Left renal pelvis (tissue), 4 donors: ENCODE data around the gene ALOXE3. TPM values are rescaled to one million over a fixed set of nuclear protein-coding genes. Genes with fewer than 3 reads are reported as not detected.
"Not testable (repeated sequence)": the region's sequence is repeated elsewhere in the genome, so short reads cannot be mapped to it uniquely, and the experiment has no call there.

Experiments used
- DNase-seq, 4 donors: peaks; one replicate each; pipeline ENCODE4 v3.0.0-alpha.2; 2013; ENCODE audit warnings: low read depth in 4 of 4, low spot score in 3 of 4
- polyA plus RNA-seq, 4 donors: library from polyadenylated mRNA; unstranded; fragments of 120-200 nt; gene quantifications; one replicate each; pipeline ENCODE4 v1.2.1, GENCODE V29; 2013; ENCODE audit not compliant: insufficient read length in 4 of 4

Gene ALOXE3
- polyA plus RNA-seq, 4 donors: 0.24 TPM; not detected in 3

DNA sequence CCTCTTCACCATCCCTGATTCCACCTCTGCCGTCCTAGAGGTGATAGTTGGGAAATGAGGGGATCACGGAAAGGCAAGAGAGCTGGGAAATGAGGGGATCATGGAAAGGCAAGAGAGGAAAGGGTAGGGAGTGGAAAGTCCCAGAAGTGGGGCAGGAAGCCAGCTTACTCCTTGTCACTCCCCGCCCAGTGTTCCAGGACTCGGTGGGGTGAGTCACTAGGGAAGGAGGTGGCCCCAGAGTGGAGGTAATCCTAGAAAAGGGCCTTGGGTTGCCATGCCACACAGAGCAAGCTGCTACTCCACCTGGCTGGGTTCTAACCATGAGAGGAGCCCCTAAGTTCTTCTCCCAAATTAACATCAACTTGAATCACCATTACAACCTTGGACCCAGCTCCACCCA, 14.8 kb downstream of the ALOXE3 start:
- no peak for DNase-seq

DNA sequence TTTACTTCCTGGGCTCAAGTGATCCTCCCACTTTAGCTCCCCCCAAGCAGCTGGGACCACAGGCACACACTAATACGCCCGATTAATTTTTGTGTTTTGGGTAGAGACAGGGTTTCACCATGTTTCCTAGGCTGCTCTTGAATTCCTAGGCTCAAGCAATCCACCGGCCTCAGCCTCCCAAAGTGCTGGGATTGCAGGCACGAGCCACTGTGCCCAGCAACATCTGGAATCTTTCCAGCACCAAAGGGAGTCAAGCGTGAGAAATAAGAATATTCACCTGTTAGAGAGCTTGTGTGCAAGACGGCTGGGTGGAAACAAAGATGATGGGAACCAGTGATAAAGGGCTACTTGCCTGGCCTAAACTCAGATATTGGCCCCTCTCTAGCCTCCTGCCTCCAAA, 16.6 kb downstream of the ALOXE3 start:
- peak in 1 of 4 donors; percentile 4 for DNase-seq

DNA sequence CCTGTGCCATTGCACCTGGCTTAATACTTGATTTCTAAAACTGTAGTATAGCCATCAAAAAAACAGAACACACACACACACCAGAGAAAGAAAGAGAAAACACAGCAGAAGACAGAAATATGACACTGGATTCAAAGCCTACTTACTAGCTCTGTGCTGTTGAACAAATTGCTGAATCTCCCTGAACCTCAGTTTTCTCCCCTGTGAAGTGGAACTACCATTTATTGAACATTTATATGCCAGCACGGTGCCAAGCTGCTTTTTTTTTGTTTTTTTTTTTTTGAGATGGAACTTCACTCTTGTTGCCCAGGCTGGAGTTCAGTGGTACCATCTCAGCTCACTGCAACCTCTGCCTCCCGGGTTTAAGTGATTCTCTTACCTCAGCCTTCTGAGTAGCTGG, 17.6 kb downstream of the ALOXE3 start:
- no peak for DNase-seq

DNA sequence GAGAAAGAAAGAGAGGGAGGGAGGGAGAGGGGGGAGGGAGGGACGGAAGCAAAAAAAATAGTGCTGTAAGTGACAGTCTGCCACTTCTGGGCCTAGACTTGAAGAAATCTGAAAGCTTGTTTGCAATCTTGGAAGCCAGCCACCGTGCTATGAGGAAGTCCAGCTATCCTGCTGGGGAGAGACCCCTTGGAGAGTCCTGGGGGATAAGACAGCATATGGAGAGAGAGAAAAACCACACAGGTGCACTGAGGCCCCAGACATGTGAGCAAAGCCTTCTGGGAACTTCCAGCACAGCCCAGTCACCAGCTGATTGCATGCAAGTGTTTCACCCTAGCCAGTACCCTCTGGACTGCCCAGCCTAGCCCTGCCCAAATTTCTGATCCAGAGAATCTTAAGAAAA, 18.2 kb downstream of the ALOXE3 start:
- DNase-seq: no peak

- no peak for DNase-seq
Measured at GRCh38 chr17:8096541-8096940, 21.8 kb downstream of the ALOXE3 start.

DNA sequence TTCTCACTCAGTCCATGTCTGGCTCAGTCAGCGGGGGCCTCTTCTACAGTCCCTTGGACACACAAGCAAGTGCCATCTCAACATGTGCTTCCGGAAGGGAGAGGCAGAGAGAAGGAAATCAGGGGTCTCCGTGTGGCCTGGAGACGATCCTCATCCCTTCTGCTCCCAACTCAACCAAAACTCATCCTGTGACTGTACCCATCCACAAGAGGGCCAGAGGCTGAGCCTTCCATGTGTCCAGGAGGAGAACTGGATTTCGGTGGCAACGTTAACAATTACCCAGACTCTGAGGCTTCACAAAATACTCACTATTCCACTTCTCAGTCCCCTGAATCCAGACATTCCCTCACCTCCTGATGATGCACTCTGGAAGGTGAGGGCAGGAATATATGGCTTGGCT, 23.0 kb downstream of the ALOXE3 start:
- no peak for DNase-seq

DNA sequence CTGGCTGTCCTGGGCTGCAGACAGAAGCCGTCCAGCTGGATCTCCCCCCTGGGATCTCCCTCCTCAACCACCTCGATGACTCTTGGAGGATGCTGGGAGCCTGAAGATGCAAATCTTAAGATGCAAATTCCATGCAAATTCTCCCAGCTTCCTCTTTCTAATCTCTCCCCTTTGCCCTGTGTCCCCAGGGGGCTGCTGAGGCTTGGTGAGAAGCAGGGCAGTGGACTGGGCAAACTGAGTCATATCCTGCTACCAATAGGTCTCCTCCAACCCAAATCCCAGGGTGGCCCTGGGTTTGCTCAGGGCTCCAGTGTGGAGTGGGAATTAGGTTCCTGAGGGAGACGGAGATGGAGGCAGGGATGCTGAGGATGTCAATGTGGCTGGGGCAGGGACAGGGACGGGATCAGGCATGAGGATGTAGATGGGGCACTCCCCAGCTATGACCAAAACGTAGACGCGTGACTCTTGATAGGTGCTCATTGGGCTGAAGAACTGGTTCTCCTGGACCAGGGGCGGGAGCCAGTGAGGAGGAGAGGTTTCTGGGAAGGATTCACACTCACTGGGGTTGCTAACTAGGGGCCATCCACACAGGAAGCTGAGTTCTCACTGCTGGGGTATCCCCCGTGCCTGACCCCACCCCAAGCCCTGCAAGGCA, 27.2 kb downstream of the ALOXE3 start:
- DNase-seq: no peak

GRCh38 chr17:8089728-8090127, 28.6 kb downstream of the ALOXE3 start:
- DNase-seq: no peak

- no peak for DNase-seq
Measured at GRCh38 chr17:8087952-8088230, 30.4 kb downstream of the ALOXE3 start.

- no peak for DNase-seq
Measured at GRCh38 chr17:8087075-8087951, 31.0 kb downstream of the ALOXE3 start, which contains the start of gene ALOX12B. ALOX12B (minus strand) TSS chr17:8087716; CDS start chr17:8087442, 274 bp downstream.

DNA sequence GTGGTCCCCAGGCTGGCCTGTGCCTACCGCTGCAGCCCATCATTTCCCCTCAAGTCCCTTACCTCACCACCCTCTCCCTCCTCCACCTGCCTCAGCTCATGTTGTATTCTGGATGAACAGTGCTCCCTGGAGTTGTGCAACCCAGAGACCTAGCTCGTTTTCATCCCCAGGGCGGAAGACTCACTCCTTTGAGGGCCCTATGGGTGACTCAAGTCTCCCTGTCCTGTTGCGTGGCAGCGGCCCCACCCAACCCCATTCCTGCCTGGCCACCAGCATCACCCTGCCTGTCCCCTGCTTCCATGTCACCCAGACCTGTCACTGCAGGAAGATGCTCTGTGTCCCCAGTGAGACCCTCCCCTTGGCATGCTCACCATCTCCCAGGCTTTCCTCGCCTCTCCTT, 34.1 kb downstream of the ALOXE3 start:
- no peak for DNase-seq

DNA sequence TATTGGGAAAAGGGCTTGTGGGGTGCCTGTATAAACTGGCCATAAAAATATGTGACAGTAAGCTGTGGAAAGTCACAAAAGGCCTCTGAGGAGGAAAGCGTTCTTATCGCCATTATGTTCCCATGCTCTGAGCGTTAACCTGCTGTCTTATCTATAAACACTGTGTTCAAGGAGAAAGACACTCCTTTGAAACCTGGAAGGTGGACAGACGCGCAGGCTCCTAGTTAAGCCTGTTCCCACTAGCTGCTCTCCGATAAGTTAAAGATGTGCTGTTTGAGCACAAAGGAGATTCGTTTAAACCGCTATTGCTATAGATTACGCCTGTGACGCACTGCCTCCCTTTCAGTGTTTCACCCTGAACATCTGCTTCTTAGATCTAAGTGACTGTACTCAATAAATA, 36.0 kb downstream of the ALOXE3 start:
- no peak for DNase-seq

- DNase-seq: no peak
Measured at GRCh38 chr17:8081876-8082275, 36.4 kb downstream of the ALOXE3 start.

- no peak for DNase-seq
Measured at GRCh38 chr17:8080799-8081219, 37.5 kb downstream of the ALOXE3 start.

DNA sequence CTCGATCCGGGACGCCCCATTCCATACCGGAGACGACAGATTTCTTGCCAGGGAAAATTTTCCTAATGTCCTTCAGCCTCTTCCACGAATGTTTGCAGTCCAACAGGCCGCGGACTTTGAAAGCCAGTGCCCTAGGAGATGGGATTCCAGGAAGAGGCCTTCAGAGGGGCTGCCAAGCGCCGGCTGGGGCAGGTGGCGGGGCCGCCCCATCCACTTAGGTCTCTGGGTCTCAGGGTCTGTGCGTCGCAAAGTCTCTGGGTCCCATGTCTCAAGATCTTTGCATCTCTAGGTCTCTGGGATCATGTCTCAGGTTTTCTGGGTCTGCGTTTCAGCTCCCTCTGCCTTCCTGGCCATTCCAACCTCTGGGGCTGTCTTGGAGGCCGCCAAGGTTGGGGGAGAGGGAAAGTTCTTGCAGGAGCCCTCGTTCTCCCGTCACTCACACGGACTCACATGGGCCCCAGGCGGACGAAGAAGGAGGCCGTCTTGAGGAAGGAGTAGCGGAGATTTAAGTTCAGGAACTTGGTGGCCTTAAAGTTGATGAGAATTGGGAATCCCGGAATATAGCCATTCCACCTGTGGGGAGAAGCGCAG, 38.0 kb downstream of the ALOXE3 start:
- no peak for DNase-seq

GRCh38 chr17:8079291-8080207, 38.8 kb downstream of the ALOXE3 start:
- peak in 1 of 4 donors; percentile 51 for DNase-seq

DNA sequence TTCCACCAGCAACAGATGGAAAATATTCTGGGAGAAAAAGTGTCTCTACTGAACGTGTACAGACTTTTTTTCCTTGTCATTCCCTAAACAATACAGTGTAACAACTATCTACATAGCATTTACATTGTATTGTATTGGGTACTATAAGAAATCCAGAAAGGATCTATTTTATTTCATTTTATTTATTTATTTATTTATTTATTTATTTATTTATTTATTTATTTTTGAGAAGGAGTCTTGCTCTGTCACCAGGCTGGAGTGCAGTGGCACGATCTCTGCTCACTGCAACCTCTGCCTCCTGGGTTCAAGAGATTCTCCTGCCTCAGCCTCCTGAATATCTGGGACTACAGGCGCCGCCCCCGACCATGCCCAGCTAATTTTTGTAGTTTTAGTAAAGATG, 40.4 kb downstream of the ALOXE3 start:
- not testable (repeated sequence) for DNase-seq

DNA sequence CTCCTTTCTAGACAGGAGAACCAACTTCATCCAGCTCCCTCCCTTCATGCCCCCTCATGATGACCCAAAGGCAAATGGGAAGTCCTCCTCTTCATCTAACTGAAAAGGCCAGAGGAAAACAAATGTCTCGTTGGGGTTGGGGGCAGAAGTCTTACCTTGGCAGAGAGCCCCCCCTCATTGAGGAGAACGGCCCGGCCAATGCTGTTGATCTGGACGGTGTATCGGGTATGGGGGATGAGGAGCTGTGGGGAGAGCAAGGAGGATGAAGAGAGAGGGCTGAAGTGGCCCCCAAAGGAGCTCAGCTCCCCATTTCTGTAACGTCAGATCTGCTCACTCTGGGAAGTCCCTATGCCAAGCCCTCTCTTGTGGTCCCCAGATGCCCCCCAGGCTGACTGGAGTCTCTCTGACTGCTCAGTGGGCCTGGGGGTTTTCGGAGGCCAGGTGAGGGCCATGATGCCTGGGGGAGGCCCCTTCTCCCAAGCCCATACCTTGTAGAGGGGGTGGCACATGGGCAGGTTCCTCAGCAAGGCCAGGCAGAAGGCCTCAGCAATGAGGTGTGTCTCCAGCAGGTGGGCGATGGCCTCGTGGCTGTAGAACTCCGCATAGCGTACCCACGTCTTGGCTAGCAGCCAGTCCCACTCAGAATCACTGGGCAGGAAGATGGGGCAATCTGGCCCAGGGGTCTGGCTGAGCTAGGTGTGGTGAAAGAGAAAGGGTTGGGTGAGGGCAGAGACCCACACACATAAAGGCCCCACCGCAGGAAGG, 41.6 kb downstream of the ALOXE3 start:
- DNase-seq: no peak

DNA sequence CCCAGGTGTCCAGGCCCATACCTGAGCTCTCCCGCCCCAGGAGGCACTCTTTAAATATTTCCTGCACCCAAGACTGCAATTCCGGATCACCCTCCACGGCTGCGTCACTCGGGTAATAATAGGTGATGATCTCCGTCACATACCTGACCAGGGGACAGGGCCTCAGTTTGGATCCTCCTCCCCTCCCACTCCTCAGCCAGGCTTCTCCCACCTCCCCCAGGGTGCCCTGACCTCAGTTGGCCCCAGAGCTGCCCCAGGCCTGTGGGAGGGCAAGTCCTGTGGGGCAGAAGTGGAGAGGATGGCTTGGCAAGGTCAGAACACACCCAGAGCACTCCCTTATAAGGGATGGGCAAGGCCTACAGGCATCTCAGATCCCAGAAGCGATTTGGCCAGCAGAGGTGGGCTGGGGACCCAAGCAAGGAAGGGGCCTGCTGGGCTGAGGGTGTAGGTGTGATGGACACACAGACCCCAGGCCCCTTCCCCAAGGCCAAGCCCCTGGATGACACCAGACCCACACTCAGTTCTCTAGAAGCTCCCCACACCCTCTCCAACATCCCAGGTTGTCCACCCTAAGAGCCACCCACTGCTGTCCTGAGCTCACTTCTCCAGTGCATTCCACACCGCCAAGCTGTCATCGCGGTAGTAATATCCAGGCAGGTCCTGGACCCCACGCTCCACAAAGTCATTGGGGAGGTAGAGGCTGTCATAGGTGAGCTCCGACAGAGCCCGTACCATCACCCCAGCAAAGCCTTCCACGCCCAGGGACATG, 42.6 kb downstream of the ALOXE3 start:
- no peak for DNase-seq
